Peyer's patch (tissue), 4 donors: ENCODE data around the gene PNO1.

ENCODE experiments used
- POLR2A ChIP-seq, 2 donors: fragments of 450-650 bp; IDR thresholded peaks; one replicate each; pipeline ENCODE4 v1.5.1; 2017; ENCODE audit warnings: antibody characterized with exemption in 2 of 2, mild to moderate bottlenecking in 2 of 2, moderate library complexity in 2 of 2
- TF ChIP-seq, protein P1 (sequence below), 6 experiments: fragments of 450-650 bp in 4 of 6; fragments of 200-600 bp in 2 of 6; sonication (generic) in 1 of 6; IDR thresholded peaks; one replicate each; pipeline ENCODE4 v1.5.1; 2017 to 2019; ENCODE audit warnings: antibody characterized with exemption in 6 of 6, mild to moderate bottlenecking in 3 of 6, moderate library complexity in 1 of 6

- TF ChIP-seq, protein P1, sequence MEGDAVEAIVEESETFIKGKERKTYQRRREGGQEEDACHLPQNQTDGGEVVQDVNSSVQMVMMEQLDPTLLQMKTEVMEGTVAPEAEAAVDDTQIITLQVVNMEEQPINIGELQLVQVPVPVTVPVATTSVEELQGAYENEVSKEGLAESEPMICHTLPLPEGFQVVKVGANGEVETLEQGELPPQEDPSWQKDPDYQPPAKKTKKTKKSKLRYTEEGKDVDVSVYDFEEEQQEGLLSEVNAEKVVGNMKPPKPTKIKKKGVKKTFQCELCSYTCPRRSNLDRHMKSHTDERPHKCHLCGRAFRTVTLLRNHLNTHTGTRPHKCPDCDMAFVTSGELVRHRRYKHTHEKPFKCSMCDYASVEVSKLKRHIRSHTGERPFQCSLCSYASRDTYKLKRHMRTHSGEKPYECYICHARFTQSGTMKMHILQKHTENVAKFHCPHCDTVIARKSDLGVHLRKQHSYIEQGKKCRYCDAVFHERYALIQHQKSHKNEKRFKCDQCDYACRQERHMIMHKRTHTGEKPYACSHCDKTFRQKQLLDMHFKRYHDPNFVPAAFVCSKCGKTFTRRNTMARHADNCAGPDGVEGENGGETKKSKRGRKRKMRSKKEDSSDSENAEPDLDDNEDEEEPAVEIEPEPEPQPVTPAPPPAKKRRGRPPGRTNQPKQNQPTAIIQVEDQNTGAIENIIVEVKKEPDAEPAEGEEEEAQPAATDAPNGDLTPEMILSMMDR (IDR thresholded peaks at IDR 0.05) = no peak
- TF ChIP-seq POLR2A (IDR thresholded peaks at IDR 0.05) = no peak
These were observed 20.7 kb downstream of the PNO1 start for GRCh38 chr2:68178432-68178831.
